IMR-90 (cell line): ENCODE results near the gene C10orf120. TPM values are rescaled to one million over a fixed set of nuclear protein-coding genes. Genes with fewer than 3 reads are reported as not detected.
A peak's percentile ranks its signal among the peaks of the same experiment; 100 is the strongest.

Experiments used
- ATAC-seq: fragments of 200-7000 bp; cut with Tn5 transposase; 2 replicates; pipeline ENCODE4 v1.9.1; 2020; ENCODE audit warnings: low read depth, mild to moderate bottlenecking, moderate library complexity
- BruUV-seq: library from RNA; stranded (reverse); fragments of 400-500 nt; replicated peaks from 2 replicates; lab custom pipeline; 2021; lab: Mats Ljungman, UMichigan
- CTCF ChIA-PET: fragments of 300-600 bp; formaldehyde crosslinking; extraction: SDS; loops from one replicate; lab custom pipeline; 2021; ENCODE audit warnings: antibody characterized with exemption; lab: Yijun Ruan, JAX
- POLR2A ChIA-PET: fragments of 300-600 bp; sonication (Branson Sonifier 250); formaldehyde crosslinking; loops from one replicate; lab custom pipeline; 2022; ENCODE audit warnings: antibody characterized with exemption; ENCODE audit not compliant: unreplicated experiment; lab: Charles Lee
- DNase-seq: peaks from one replicate; pipeline ENCODE4 v3.0.0; 2013
- H2AFZ ChIP-seq: replicated peaks from 2 replicates; pipeline ENCODE3; 2013; ENCODE audit warnings: low read length, mild to moderate bottlenecking; ENCODE audit not compliant: poor library complexity
- H2AK5ac ChIP-seq: 2 replicates; pipeline ENCODE4 v1.6.1; 2013; ENCODE audit warnings: low read depth, low read length, inconsistent platforms
- H2AK9ac ChIP-seq: replicated peaks from 2 replicates; pipeline ENCODE3; 2013; ENCODE audit warnings: mild to moderate bottlenecking, low read depth, low read length, moderate library complexity; ENCODE audit not compliant: poor library complexity
- H2BK120ac ChIP-seq: 2 replicates; pipeline ENCODE4 v1.6.1; 2013; ENCODE audit warnings: low read depth, low read length, inconsistent platforms
- H2BK15ac ChIP-seq: 3 replicates; pipeline ENCODE4 v1.6.1; 2013; ENCODE audit warnings: low read depth, low read length, inconsistent platforms
- H2BK20ac ChIP-seq: 2 replicates; pipeline ENCODE4 v1.6.1; 2013; ENCODE audit warnings: low read depth, mild to moderate bottlenecking, inconsistent platforms, low read length, moderate library complexity
- H2BK5ac ChIP-seq: 2 replicates; pipeline ENCODE4 v1.6.1; 2013; ENCODE audit warnings: mild to moderate bottlenecking, low read depth, low read length, inconsistent platforms; ENCODE audit not compliant: poor library complexity, severe bottlenecking
- H3K14ac ChIP-seq: replicated peaks from 2 replicates; pipeline ENCODE4 v1.6.1; 2013; ENCODE audit warnings: low read depth, low read length, inconsistent platforms
- H3K18ac ChIP-seq: 2 replicates; pipeline ENCODE4 v1.6.1; 2013; ENCODE audit warnings: low read depth, low read length, control low read depth
- H3K23ac ChIP-seq: 2 replicates; pipeline ENCODE4 v1.6.1; 2013; ENCODE audit warnings: low read depth, low read length, inconsistent platforms
- H3K27ac ChIP-seq: 2 replicates; pipeline ENCODE4 v1.5.1; 2013; ENCODE audit warnings: mild to moderate bottlenecking, control low read depth, low read length; ENCODE audit not compliant: insufficient read depth
- H3K27me3 ChIP-seq: 2 replicates; pipeline ENCODE4 v1.6.1; 2013; ENCODE audit warnings: low read length; ENCODE audit not compliant: control insufficient read depth, insufficient read depth
- H3K36me3 ChIP-seq: 2 replicates; pipeline ENCODE4 v1.6.1; 2013; ENCODE audit warnings: low read length, mixed read lengths; ENCODE audit not compliant: control insufficient read depth, insufficient read depth
- H3K4ac ChIP-seq: 2 replicates; pipeline ENCODE4 v1.6.1; 2013; ENCODE audit warnings: low read depth, low read length, inconsistent platforms
- H3K4me1 ChIP-seq: 2 replicates; pipeline ENCODE4 v1.6.1; 2013; ENCODE audit warnings: low read length, mixed read lengths; ENCODE audit not compliant: control insufficient read depth, insufficient read depth
- H3K4me2 ChIP-seq: 2 replicates; pipeline ENCODE4 v1.6.1; 2013; ENCODE audit warnings: low read depth, mild to moderate bottlenecking, control low read depth, low read length, moderate library complexity
- H3K4me3 ChIP-seq: 2 replicates; pipeline ENCODE4 v1.5.1; 2013; ENCODE audit warnings: low read depth, mild to moderate bottlenecking, control low read depth, low read length, moderate library complexity; ENCODE audit not compliant: insufficient read depth
- H3K56ac ChIP-seq: 2 replicates; pipeline ENCODE4 v1.6.1; 2013; ENCODE audit warnings: low read length, inconsistent platforms; ENCODE audit not compliant: insufficient read depth; ENCODE audit errors: extremely low read depth
- H3K79me1 ChIP-seq, 2 experiments: 2 replicates each; pipeline ENCODE4 v1.6.1; 2013; ENCODE audit warnings: low read length in 2 of 2, inconsistent platforms in 1 of 2, low read depth in 1 of 2
- H3K9ac ChIP-seq: 2 replicates; pipeline ENCODE4 v1.6.1; 2013; ENCODE audit warnings: low read depth, low read length, control low read depth
- H3K9me1 ChIP-seq: 2 replicates; pipeline ENCODE4 v1.6.1; 2013; ENCODE audit warnings: low read length, inconsistent platforms; ENCODE audit not compliant: insufficient read depth
- H3K9me3 ChIP-seq: 2 replicates; pipeline ENCODE4 v1.6.1; 2013; ENCODE audit warnings: low read length; ENCODE audit not compliant: control insufficient read depth, insufficient read depth
- H4K20me1 ChIP-seq: 2 replicates; pipeline ENCODE4 v1.6.1; 2013; ENCODE audit warnings: low read length, inconsistent platforms; ENCODE audit not compliant: insufficient read depth
- H4K5ac ChIP-seq: 2 replicates; pipeline ENCODE4 v1.6.1; 2013; ENCODE audit warnings: mild to moderate bottlenecking, low read depth, low read length, control low read depth
- H4K8ac ChIP-seq, 2 experiments: 2 replicates each; pipeline ENCODE4 v1.6.1; 2013; ENCODE audit warnings: low read depth in 2 of 2, low read length in 2 of 2, control low read depth in 1 of 2, inconsistent platforms in 1 of 2
- H4K91ac ChIP-seq: 2 replicates; pipeline ENCODE4 v1.6.1; 2013; ENCODE audit warnings: low read depth, low read length, inconsistent platforms; ENCODE audit not compliant: insufficient read depth
- CEBPB ChIP-seq: IDR thresholded peaks from 2 replicates; pipeline ENCODE4 v1.6.1; 2012; ENCODE audit warnings: low read depth, low read length, improper control_type of control experiment
- CHD1 ChIP-seq: IDR thresholded peaks from 2 replicates; pipeline ENCODE4 v1.6.1; 2012; ENCODE audit warnings: low read depth, low read length, improper control_type of control experiment
- RAD21 ChIP-seq: IDR thresholded peaks from 2 replicates; pipeline ENCODE4 v1.6.1; 2012; ENCODE audit warnings: low read length, improper control_type of control experiment
- RFX5 ChIP-seq: IDR thresholded peaks from 2 replicates; pipeline ENCODE4 v1.8.0; 2012; ENCODE audit warnings: low read depth, mild to moderate bottlenecking, low read length, moderate library complexity
- WGBS, 2 experiments: methylation state at CpG; one replicate each; pipeline versions ENCODE4 v1.1.5 to v1.1.7; 2013; ENCODE audit warnings: missing lambda C conversion rate in 2 of 2; ENCODE audit not compliant: insufficient read length in 1 of 2; ENCODE audit errors: extremely low coverage in 2 of 2; 5-methylcytosine and 5-hydroxymethylcytosine counted together
- dilution Hi-C: fragments of 300-500 bp; cut with HindIII; formaldehyde crosslinking; loops from one replicate; pipeline ENCODE4 v1.14.3; 2018; ENCODE audit warnings: low sequenced_read_pairs; ENCODE audit not compliant: unreplicated experiment
- in situ Hi-C: fragments of 300-500 bp; cut with MboI; formaldehyde crosslinking; loops from 3 replicates; pipeline ENCODE4 v1.14.3; 2019; ENCODE audit warnings: low sequenced_read_pairs, inconsistent platforms, mixed read lengths
- intact Hi-C: fragments of 100-400 bp; cut with micrococcal nuclease; formaldehyde crosslinking; loops from 2 replicates; pipeline ENCODE4 v1.10.0; 2022
- polyA plus RNA-seq, 3 experiments: library from polyadenylated mRNA; depleted of rRNA; stranded (reverse); fragments of >200 nt; gene quantifications; 2 replicates each; pipeline ENCODE4 v1.2.3, GENCODE V29; 2012; ENCODE audit warnings: low replicate concordance in 1 of 3
- total RNA-seq: library from RNA; depleted of rRNA; stranded (reverse); fragments of >200 nt; gene quantifications from 2 replicates; pipeline ENCODE4 v1.2.3, GENCODE V29; 2012
- TF ChIP-seq, protein P1 (sequence below): fragments of 150-350 bp; IDR thresholded peaks from 2 replicates; pipeline ENCODE4 v1.6.1; 2017; ENCODE audit warnings: mild to moderate bottlenecking, antibody characterized with exemption, low read length, low read depth

Gene C10orf120
- total and polyA plus RNA-seq, 2 of the 4 experiments (the other 2 are of a cell fraction) = not detected

DNA sequence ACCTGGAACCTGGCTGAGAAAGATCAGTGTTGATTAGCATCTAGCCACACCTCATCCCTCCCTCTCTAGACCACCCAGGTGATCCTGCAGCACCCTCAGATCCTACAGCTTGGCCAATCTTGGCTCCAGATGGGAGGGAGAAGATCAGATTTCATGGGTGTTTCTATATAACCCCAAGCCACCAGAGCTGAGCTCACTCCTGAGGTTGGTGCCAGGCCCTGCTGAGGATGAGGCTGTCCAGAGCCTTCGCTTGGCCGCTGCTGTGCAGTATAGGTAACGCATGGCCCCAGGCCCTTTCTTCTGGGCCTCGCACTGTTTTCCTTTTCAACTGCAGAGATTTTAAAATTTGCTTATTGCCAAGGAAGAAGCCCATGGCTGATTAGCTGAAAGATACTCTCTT lies 27.0 kb downstream of the C10orf120 start:
- Histone ChIP-seq H2BK20ac (no peak overlapping the region), H3K4ac (no peak overlapping the region), H2AK5ac (no peak overlapping the region), H3K4me2 (no peak overlapping the region), H4K20me1 (no peaks in the 10 kb centered on the region), H3K56ac (no peak overlapping the region), H4K8ac (no peak overlapping the region), H3K27ac (no peak overlapping the region), H3K36me3 (no peaks in the 10 kb centered on the region), H4K5ac (no peak overlapping the region), H3K27me3 (no peaks in the 10 kb centered on the region), H3K9ac (no peak overlapping the region), H3K9me1 (no peaks in the 10 kb centered on the region), H3K14ac (no peak overlapping the region), H3K4me1 (no peaks in the 10 kb centered on the region), H2BK5ac (no peak overlapping the region), H2BK120ac (no peak overlapping the region), H3K4me3 (no peak overlapping the region), H3K18ac (no peak overlapping the region), H3K9me3 (no peaks in the 10 kb centered on the region; the same call in 1 of the 2 replicates), H2BK15ac (no peak overlapping the region), H2AK9ac (no peak overlapping the region), H3K79me1 (no peaks in the 10 kb centered on the region), H3K23ac (no peak overlapping the region), H2AFZ (peak overlapping the region; percentile 46), H4K91ac (no peak overlapping the region)
- CTCF ChIA-PET = no interaction called here
- in situ Hi-C loops = loop anchor here (25.0 kb wide), 1 partner anchor 890 kb away; no protein-coding TSS in a partner anchor
- no CpG with 5 or more reads among the region's 4 CpGs for WGBS, 2 experiments
- DNase-seq (no peak), ATAC-seq (no peak)
- no TSS peak for BruUV-seq
- TF ChIP-seq RFX5 = no peak
- no peak for TF ChIP-seq CEBPB
- TF ChIP-seq RAD21 = no peak
- no peak for TF ChIP-seq CHD1
- TF ChIP-seq, protein P1, sequence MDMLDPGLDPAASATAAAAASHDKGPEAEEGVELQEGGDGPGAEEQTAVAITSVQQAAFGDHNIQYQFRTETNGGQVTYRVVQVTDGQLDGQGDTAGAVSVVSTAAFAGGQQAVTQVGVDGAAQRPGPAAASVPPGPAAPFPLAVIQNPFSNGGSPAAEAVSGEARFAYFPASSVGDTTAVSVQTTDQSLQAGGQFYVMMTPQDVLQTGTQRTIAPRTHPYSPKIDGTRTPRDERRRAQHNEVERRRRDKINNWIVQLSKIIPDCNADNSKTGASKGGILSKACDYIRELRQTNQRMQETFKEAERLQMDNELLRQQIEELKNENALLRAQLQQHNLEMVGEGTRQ = no peak
- dilution Hi-C loops = no loop called here
- intact Hi-C loops = no loop called here
- POLR2A ChIA-PET = no interaction called here
